ENCODE measurements around the gene ACACB. TPM values are rescaled to one million over a fixed set of nuclear protein-coding genes. Genes with fewer than 3 reads are reported as not detected.

Gene ACACB
- total RNA-seq, 1 experiment from 2014 or later, result 2.6 TPM

DNA sequence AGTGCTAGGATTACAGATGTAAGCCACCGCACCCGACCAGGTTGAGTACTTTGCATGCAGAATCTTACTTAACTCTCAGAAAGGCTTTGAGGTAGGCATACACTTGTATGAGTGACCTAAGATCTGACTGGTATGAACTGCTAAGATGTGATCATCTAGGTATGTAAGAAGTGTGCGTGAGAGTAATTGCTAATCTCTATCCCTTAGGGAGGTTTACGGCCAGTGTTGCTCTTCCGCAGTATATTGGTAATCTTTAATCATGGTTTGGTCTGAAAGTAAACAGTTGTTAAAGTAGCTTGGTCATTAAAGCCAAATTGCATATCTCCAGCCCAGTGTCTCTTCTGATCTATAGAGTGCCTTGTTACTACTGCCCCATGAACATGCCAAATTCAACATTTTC, 11.2 kb upstream of the ACACB start:
- in situ Hi-C loops (cut with HindIII; ENCODE audit: low sequenced_read_pairs), result no loop called here
- no peak for DNase-seq (ENCODE audit: low spot score)

DNA sequence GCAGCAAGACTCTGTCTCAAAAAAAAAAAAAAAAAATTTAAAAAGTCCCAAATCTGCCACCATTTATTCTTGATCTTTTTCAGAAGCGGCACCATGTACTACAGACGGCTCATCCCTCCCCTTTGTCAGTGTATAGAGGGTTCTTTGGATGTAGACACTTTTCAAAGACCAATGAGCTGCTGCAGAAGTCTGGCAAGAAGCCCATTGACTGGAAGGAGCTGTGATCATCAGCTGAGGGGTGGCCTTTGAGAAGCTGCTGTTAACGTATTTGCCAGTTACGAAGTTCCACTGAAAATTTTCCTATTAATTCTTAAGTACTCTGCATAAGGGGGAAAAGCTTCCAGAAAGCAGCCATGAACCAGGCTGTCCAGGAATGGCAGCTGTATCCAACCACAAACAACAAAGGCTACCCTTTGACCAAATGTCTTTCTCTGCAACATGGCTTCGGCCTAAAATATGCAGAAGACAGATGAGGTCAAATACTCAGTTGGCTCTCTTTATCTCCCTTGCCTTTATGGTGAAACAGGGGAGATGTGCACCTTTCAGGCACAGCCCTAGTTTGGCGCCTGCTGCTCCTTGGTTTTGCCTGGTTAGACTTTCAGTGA, 6.5 kb upstream of the ACACB start:
- in situ Hi-C loops (cut with HindIII; ENCODE audit: low sequenced_read_pairs), result no loop called here
- no peak for DNase-seq (ENCODE audit: low spot score)

DNA sequence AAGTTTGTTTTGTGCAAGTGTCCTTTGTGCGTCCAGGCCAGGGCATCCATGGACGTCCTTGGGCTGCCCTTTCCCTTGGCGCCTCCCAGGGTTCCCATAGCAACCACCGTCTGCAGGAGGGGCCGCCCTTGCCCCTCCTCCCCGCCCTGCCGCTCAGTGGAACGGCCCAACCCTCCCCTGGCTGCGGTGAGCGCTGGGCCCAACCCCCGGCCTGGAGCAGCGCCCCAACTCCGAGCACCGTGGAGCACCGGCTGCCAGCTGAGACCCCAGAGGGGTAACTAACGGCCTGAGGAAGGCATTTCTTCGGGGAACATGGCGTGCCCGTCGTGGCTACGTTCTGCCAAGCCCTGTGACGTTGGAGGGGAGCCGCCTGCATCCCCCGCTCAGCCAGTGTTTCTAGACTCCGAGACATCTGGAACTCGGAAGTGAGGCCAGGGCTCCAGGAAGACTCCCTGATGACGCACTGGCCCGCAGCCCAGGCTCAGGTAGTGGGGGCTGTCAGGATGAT, 5.3 kb upstream of the ACACB start:
- in situ Hi-C loops (cut with HindIII; ENCODE audit: low sequenced_read_pairs), result no loop called here

DNA sequence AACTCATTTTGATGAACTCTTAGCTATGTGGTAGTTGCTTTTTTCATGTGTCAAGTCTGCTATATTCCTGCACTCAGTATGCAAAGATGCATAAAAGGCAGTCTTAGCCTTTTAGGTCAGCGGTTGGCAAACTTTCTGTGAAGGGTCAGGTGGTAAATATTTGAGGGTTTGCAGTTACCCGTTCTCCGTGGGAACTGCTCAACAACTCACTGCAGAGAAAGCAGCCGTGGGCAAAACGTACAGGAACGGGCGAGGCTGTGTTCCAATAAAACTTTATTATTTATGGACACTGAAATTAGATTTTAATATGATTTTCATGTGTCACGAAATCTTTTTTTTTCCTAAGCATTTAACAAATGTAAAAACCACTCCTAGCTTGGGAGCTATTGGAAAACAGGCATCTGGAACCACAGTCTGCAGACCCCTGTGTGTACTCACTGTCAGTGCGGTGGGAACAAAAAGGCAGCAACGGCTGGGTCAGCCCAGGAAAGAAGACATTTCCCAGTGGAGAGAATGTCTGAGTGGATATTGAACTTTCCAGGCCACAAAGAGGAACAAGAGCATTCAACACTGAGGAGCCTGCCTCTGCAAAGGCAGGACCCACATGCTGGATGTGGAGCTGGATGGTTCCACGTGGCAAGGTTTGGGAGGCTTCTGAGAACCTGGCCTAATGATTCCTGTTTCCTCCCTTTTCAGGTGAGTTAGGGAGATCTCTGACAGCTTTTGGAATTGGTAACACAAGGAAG, 3.5 kb upstream of the ACACB start:
- in situ Hi-C loops (cut with HindIII; ENCODE audit: low sequenced_read_pairs), result no loop called here
- DNase-seq (ENCODE audit: low spot score), result no peak

More for the DNA sequence above, 5.3 kb upstream of the ACACB start:
- DNase-seq (ENCODE audit: low spot score), result peak; percentile 72

DNA sequence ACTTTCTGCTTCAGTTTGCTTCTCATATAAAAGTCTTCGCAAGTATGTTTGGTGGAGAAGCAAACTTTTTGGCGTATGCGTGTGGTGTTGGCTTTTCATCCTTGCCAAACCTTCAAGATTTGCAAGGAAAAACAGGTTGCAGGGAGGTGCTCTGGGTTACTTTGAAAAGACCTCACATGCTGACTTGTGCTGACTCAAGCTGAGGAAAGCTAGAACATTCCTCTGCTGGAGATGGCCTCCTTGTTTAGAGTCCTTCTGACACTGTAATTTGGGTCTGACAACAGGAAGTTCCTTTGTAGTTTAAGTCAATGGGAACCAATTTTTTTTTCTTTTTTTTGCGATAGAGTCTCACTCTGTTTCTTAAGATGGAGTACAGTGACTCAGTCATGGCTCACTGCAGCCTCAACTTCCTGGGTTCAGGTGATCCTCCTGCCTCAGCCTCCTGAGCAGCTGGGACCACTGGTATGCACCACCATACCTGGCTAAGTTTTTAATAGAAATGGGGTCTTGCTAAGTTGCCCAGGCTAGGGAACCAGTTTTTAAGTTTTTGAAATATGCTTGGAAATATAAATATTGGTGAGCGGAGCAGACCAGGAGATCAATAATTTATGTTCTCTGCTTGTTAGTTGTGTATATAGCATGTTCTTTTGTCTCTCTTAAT, 2.6 kb upstream of the ACACB start:
- in situ Hi-C loops (cut with HindIII; ENCODE audit: low sequenced_read_pairs), result no loop called here
- DNase-seq (ENCODE audit: low spot score), result no peak

DNA sequence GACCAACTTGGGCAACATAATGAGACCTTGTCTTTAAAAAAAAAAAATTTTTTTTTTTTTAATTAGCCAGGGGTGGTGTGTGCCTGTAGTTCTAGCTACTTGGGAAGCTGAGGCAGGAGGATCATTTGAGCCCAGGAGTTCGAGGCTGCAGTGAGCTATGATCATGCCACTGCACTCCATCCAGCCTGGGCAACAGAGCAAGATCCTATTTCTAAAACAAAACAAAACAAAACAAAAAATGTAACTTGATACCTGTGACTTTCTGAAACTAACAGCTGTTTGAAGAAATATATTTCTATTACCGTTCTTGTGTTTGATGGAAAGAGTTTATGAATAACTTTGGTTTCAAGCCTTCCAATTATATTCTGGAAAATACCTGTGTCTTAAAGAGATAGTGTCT, 1.7 kb upstream of the ACACB start:
- in situ Hi-C loops (cut with HindIII; ENCODE audit: low sequenced_read_pairs), result no loop called here
- DNase-seq (ENCODE audit: low spot score), result no peak

DNA sequence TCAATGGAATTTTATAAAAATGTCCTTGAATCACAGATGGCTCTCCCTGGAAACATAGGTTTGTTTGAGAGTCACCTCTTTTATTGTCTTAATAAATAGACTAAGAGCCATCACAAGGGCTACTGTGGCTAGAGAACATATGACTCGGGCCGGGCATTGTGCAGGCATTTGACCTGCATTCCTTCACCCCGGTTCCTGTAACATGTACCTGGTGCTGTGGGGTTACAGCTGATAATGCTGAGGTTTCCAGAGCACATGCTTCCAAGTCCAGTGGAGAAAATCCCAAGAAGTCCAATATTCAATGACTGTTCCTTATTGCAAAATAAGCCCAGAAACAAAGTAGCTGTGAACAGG, 1.0 kb upstream of the ACACB start:
- in situ Hi-C loops (cut with HindIII; ENCODE audit: low sequenced_read_pairs), result no loop called here
- no peak for DNase-seq (ENCODE audit: low spot score)

DNA sequence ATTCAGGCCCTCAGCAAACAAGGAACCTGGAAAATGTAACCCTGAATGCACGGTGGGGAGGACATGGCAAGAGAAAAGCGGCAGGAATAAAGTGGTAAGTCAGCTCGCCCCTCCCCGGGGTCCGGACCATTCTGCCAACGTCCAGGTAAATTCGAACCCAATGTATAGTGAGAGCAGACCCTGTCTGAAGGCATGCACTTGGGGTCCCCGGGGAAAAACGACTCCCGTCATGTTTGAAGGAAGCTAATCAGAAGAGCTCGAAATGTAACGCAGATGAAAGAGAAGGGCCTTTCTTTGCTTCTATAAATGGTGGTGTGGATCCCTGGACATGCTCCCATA, 193 bp downstream of the ACACB start:
- no peak for DNase-seq (ENCODE audit: low spot score)
- in situ Hi-C loops (cut with HindIII; ENCODE audit: low sequenced_read_pairs), result no loop called here

DNA sequence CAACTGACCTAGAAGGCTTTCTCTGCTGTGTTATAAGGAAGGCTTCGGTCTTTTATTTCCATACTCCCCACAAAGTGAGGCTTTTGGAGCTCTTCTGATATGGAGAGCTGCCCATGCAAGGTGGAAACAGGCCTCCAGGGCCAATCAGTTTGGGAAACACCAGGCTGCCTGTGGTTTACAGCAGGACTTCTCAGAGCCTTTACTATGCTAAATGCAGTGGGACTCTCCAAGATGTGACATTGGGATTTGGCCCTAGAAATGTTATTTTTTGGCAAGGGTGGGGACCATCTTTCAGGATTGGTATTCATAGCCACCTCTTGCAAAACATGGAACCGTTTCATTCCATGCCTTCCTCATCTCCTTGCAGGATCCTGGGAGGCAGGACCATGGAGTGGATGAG, 3.7 kb downstream of the ACACB start:
- no peak for DNase-seq (ENCODE audit: low spot score)
- in situ Hi-C loops (cut with HindIII; ENCODE audit: low sequenced_read_pairs), result no loop called here

DNA sequence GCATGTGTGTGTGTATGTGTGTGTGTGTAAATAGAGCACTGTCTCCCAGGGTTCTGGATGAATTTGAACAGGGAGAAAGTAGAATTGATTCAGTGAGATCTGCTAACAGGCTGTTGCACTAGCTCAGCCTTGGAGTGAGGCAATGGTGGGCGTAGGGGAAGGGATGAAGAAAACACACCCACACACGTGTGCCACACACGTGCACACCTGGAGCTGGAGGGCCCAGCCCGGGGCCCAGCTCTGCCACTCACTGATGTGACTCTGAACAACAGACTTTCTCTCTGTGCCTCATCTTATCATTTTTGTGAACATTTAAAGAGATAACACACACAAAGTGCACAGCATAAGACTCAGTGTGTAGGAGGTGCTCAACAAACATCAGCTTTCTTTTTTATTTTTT, 4.2 kb downstream of the ACACB start:
- in situ Hi-C loops (cut with HindIII; ENCODE audit: low sequenced_read_pairs), result no loop called here

DNA sequence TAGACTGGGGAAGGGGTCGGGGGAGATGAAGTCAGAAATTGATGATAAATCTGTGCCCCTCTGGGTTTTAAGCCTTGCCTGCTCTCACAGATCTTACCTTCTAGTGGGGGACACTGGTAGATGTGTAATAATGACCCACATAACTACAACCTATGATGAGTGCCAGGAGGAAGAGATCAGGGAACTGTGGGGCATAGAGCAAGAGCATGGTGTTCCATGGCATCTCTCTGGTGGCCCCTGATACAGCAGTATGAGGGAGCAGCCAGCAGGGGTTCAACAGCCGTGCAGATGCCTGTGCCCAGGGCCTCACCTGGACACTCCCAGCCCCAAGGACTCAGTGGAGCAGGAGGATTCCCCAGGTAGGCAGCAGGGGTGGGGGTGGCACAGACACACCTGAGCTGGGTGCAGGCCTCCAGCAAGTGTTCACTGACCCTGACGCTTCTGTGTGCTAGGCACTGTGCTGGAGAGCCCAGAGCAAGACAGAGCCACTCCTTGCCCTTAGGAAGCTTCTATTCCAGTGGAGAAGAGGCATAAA, 5.0 kb downstream of the ACACB start:
- in situ Hi-C loops (cut with HindIII; ENCODE audit: low sequenced_read_pairs), result no loop called here
- no peak for DNase-seq (ENCODE audit: low spot score)

More for the DNA sequence above, 4.2 kb downstream of the ACACB start:
- no peak for DNase-seq (ENCODE audit: low spot score)

DNA sequence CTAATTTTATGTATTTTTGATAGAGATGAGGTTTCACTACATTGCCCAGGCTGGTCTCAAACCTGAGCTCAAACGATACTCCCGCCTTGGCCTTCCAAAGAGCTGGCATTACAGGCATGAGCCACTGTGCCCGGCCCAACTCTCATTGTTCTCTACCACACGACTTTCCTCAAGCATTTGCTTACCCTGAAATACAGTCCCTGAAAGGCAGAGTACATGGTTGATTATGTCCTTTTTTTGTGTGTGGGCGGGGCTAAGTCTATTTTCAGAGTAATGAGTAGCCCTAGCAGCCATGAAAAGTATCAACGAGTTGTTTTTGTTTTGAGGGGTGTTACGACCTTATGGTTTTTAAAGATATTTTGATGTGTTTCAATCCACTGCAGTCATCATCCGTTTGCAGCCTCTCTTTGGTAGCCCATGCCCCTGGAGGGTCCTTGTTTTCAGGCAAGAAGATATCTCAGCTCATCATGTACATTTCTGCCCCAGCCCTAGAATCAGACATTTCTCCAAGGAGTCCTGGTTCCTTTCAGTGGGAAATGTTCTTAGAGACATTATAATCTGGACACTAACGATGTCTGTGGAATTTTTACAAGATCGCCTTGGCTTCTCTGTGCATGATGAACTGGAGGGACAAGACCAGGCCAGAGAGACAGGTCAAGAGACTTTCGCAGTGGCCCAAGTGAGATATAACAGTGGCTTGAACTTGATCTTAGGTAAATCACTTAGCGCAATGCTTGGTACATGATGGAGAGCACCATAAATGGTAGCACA, 8.7 kb downstream of the ACACB start:
- in situ Hi-C loops (cut with HindIII; ENCODE audit: low sequenced_read_pairs), result no loop called here
- DNase-seq (ENCODE audit: low spot score), result no peak

DNA sequence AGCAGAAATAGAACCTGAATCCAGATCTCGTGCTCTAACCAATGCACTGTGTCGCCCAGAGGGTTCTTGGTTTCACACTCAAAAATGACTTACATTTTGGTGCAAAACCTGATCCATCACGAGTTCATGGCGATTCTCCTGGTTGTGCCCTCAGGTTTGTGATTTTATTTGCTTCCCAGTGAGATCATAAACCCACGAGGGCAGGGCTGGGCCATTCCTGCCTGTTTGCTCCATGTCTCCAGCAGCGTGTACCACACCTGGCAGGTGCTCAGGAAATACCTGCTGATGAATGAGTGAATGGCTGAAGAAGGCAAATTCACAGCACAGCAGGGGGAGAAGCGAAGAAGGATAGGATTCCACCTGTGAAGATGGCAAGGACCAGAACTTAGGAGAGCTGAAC, 9.4 kb downstream of the ACACB start:
- in situ Hi-C loops (cut with HindIII; ENCODE audit: low sequenced_read_pairs), result no loop called here

DNA sequence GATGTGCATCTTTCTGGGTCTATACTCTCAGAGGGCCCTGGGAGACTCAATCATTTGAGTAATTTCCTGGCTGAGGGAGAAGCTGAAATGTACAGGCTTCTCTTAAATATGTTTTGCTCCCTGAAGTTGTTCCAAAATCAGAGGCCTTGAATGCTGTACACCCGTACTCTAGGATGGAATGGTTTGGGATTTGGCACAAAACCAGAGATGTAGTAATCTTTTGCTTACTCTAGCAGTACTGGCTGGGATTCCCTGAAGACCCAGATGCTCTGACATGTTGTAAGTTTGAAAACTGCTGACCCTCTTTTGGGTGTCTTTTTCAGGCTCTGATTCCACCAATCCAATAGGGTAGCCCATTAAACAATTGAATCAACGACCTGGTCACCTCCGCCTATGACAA, 10.4 kb downstream of the ACACB start:
- in situ Hi-C loops (cut with HindIII; ENCODE audit: low sequenced_read_pairs), result no loop called here
- no peak for DNase-seq (ENCODE audit: low spot score)

More for the DNA sequence above, 9.4 kb downstream of the ACACB start:
- DNase-seq (ENCODE audit: low spot score), result no peak

DNA sequence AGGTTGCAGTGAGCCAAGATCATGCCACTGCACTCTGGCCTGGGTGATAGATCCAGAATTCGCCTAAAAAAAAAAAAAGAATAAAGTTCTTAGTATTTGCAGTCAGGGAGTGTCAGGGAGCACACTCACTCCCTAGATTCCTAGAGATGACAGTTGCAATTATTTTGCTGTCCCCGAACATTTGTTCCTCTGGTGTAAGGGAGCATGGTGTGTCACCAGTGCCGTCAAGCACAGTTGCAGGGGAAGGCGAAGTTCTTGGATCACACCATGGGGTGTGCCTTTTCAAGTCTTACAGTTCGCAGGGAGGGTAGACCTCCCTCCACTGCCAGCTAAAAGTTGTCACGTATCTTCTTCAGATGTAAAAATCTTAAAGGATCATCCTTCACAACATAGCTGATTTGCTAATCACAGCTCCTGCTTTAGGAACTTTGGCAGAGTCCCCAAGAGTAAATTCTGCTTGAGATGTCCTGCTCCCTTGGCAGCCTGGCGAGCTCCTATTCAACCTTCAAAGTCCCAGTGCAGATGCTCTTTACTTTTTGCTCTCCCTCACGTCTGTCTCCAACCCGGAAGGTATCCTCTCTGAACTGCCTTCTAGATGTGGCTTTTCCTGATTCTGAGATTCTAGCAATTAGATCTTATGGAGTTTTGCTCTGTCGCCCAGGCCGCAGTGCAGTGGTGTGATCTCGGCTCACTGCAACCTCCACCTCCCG, 11.3 kb downstream of the ACACB start:
- in situ Hi-C loops (cut with HindIII; ENCODE audit: low sequenced_read_pairs), result no loop called here
- no peak for DNase-seq (ENCODE audit: low spot score)

DNA sequence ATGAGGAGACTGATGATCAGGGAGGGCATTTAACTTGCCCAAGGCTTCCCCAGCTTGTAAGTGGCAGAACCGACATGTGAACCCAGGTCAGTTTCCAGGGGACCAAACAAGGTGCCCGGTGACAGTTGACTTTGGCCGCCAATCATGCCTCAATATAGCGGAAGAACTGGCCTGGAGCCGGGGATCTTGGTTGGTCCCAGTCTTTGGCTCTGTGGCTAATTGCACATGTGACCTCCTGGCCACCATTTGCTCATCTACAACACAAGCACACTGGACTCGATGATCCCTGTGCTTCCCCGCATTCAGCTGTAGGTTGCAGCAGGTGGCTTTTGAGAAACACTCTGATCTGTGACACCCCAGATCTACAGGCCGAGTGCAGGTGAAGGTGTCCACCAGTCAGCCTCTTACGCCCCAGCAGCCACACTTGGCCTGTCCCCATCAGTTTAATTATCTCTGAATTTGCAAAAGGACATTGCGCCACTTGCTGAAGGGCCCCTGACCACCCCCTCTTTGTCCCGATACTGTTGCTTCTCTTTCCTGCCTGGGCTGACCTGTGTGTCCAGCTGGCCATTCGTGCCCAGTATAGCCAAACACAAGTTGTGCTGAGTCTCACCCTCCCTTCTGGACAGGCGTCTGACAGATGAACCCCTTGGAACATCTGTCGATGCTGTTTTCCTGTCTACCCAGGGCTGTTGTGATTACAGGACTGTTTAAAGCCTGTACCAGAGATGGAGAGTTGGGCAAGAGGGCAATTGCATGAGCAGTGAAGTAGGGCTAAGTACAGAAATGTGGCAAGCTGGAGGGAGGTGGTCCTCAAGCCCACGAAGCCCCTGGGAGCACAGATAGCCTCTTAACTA, 14.1 kb downstream of the ACACB start:
- no peak for DNase-seq (ENCODE audit: low spot score)
- in situ Hi-C loops (cut with HindIII; ENCODE audit: low sequenced_read_pairs), result no loop called here

DNA sequence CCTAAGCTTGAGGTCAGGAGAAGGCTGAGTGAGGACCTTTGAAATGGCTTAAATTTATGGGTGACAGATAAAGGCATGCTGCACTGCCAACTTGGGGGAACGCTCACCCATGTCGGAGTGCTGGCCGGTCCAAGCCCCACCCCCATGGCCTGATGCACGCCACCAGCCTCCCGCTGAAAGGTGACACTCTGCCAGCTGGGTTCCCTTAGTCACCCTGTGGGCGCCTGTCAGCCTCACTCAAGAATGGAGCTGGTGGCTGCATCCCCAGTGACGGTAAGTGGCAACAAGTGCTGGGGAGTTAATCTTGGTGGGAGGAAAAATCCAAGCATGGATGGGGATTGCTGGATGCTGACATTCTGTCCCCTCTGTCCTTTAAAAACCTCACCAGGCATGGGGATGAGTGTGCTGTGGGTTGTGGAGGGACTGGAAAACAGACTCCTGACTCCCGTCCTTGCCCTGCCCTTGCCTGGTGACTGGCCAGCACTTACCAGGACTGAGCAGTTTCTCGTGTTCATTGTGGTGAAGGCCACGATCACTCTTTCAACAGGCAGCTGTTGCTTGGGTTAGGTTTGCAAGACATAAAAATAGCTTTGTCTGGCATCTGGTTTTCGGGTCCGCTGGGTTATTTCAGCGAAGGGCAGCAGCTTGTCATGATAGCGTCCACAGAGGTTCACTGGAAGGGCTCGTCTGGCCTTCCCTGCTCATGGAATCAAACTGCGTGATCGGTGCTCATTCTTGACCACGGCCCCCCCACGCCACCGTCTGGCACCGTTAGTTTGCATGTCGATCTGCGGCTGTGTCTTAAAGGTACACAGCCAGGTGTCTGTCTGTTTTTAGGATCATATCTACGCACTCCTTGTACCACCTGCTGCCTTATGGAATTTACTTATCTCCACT, 15.0 kb downstream of the ACACB start:
- in situ Hi-C loops (cut with HindIII; ENCODE audit: low sequenced_read_pairs), result no loop called here
- DNase-seq (ENCODE audit: low spot score), result no peak
